Measurements from ENCODE around the gene AGK.

GRCh38 chr7:141649137-141649864, 98.1 kb downstream of the AGK start:
- TF ChIP-seq POLR2A (IDR thresholded peaks at IDR 0.05) = no peak
- TF ChIP-seq, protein P1, sequence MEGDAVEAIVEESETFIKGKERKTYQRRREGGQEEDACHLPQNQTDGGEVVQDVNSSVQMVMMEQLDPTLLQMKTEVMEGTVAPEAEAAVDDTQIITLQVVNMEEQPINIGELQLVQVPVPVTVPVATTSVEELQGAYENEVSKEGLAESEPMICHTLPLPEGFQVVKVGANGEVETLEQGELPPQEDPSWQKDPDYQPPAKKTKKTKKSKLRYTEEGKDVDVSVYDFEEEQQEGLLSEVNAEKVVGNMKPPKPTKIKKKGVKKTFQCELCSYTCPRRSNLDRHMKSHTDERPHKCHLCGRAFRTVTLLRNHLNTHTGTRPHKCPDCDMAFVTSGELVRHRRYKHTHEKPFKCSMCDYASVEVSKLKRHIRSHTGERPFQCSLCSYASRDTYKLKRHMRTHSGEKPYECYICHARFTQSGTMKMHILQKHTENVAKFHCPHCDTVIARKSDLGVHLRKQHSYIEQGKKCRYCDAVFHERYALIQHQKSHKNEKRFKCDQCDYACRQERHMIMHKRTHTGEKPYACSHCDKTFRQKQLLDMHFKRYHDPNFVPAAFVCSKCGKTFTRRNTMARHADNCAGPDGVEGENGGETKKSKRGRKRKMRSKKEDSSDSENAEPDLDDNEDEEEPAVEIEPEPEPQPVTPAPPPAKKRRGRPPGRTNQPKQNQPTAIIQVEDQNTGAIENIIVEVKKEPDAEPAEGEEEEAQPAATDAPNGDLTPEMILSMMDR (IDR thresholded peaks at IDR 0.05) = no peak
- no peak for TF ChIP-seq POLR2AphosphoS5 (IDR thresholded peaks at IDR 0.05)

Data from stomach (tissue), 4 donors.